ENCODE results near the gene IL36A. TPM values are rescaled to one million over a fixed set of nuclear protein-coding genes. Genes with fewer than 3 reads are reported as not detected.

The IL36A gene
- total RNA-seq, 4 donors from 2014 or later = not detected

- TF ChIP-seq CTCF (IDR thresholded peaks at IDR 0.05; ENCODE audit: low read depth) = no peak
Observed at GRCh38 chr2:113014067-113014466, 8.8 kb downstream of the IL36A start.

GRCh38 chr2:113015042-113015441, 9.8 kb downstream of the IL36A start:
- no peak for TF ChIP-seq CTCF (IDR thresholded peaks at IDR 0.05; ENCODE audit: low read depth)

GRCh38 chr2:113015655-113016054, 10.4 kb downstream of the IL36A start:
- no peak for TF ChIP-seq CTCF (IDR thresholded peaks at IDR 0.05; ENCODE audit: low read depth)

GRCh38 chr2:113018509-113018908, 13.2 kb downstream of the IL36A start:
- no peak for TF ChIP-seq CTCF (IDR thresholded peaks at IDR 0.05; ENCODE audit: low read depth)

GRCh38 chr2:113021312-113021711, 16.1 kb downstream of the IL36A start:
- no peak for TF ChIP-seq CTCF (IDR thresholded peaks at IDR 0.05; ENCODE audit: low read depth)

- TF ChIP-seq CTCF (IDR thresholded peaks at IDR 0.05; ENCODE audit: low read depth) = no peak
Observed at GRCh38 chr2:113024764-113025163, 19.5 kb downstream of the IL36A start.

- no peak for TF ChIP-seq CTCF (IDR thresholded peaks at IDR 0.05; ENCODE audit: low read depth)
Observed at GRCh38 chr2:113025737-113026136, 20.5 kb downstream of the IL36A start.
